ENCODE measurements around the gene FABP3.
"Not testable (repeated sequence)": the region's sequence is repeated elsewhere in the genome, so short reads cannot be mapped to it uniquely, and the experiment has no call there.

The FABP3 gene

GRCh38 chr1:31397360-31398095 lies 24.7 kb upstream of the FABP3 start:
- no peak for DNase-seq

DNA sequence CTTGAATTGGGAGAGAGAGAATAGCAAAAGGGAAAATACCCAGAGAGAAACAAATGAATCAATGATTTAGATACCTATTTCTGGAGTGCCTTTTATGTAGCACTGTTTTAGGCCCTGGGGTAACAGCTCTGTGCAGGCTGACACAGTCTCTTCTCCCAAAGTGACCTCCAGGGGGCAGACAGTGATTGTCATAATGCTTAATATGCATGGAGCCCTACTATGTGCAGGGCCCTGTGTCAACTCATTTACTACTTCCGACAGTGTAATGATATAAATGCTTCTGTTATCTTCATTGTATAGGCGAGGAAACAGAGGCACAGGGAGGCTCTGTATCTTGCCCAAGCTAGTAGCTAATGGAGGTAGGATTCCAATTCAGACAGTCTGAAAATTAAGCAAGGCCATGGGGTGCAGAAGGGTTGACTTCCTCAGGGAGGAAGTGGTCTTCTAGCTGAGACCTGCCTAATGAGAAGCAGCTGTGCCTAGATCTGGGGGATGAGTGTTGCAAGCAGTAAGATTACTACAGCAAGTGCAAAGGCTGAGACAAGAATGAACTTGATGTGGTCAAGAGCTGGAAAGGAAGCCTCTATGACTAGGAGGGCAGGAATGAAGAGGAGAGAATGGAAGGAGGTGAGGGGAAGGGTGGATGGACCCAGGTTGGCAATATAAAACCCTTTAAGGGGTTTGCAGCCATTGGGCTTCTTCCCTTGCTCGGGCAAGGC lies 23.9 kb upstream of the FABP3 start:
- no peak for DNase-seq

GRCh38 chr1:31394584-31395193 lies 21.8 kb upstream of the FABP3 start:
- DNase-seq, result peak; percentile 90

- DNase-seq, result no peak
Observed at GRCh38 chr1:31393463-31393862, 20.6 kb upstream of the FABP3 start.

DNA sequence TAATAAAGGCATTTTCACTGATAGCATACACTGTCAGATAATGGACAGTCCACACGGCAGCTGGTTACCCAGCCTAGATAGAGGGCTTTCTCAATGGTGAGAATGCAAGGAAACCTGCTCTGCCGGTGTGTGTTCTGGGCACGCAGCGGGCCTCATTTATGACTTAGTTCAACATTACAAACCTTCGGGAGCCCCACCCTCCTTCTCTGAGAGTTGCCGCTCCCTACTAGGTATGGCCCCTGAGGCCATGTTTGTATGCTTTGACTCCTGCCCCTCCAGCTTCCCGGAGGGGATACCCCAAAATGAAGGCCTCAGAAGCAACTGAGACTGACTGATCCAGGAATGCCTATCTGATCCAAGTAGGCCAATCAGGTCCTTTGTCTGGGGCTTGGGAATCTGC lies 17.2 kb upstream of the FABP3 start:
- DNase-seq, result no peak

- no peak for DNase-seq
Observed at GRCh38 chr1:31389616-31390015, 16.7 kb upstream of the FABP3 start.

DNA sequence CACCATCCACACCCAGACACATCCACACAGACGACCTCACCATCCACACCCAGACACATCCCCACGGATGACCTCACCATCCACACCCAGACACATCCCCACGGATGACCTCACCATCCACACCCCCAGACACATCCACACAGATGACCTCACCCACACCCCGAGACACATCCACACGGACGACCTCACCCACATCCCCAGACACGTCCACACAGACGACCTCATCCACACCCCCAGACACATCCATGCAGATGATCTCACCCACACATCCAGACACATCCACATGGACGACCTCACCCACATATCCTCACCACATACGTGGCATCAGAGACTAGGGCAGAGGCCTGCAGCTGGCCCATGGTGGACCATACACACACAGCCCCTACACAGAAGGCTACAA lies 14.7 kb upstream of the FABP3 start:
- DNase-seq, result no peak

DNA sequence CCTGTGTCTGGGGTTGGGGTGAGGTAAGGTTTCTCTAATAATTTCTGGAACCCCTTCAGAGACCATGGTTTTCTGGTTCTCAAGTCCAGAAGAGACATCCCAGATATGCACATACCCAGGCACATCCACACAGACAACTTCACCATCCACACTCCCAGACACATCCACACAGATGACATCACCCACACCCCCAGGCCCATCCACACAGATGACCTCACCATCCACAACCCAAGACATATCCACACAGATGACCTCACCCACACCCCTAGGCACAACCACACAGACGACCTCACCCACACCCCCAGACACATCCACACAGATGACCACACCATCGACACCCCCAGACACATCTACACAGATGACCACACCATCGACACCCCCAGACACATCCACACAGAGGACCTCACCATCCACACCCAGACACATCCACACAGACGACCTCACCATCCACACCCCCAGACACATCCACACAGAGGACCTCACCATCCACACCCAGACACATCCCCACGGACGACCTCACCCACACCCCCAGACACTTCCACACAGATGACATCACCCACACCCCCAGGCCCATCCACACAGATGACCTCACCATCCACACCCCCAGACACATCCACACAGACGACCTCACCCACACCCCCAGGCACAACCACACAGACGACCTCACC lies 13.8 kb upstream of the FABP3 start:
- not testable (repeated sequence) for DNase-seq

GRCh38 chr1:31383967-31384366 lies 11.1 kb upstream of the FABP3 start:
- no peak for DNase-seq

DNA sequence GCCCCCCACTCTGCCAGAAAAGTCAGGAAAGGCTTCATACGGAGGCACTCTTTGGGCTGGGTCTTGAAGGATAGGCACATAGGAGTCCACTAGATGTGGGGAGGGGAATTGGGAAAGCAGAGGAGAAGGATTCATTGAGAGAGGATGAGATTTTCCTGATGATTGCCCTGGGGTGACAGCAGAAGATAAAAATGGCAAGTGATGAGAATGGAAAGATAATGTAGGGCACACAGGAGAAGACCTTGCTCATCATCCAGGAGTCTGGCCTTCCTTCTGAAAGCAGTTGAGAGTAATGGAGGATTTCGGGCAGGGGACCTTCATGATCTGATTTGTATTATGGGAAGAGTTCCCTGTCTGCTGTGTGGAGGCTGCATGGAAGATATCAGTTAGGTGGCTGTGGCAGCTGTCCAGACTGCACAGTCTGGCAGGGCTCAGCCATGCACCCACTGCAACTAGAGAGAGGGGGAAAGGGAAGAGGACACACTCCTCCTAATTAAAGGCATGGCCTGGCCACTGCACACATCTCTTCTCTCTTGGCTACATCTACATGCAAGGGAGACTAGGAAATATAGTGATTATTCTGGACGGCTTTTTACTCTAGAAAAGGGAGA lies 9.6 kb upstream of the FABP3 start:
- DNase-seq, result no peak

DNA sequence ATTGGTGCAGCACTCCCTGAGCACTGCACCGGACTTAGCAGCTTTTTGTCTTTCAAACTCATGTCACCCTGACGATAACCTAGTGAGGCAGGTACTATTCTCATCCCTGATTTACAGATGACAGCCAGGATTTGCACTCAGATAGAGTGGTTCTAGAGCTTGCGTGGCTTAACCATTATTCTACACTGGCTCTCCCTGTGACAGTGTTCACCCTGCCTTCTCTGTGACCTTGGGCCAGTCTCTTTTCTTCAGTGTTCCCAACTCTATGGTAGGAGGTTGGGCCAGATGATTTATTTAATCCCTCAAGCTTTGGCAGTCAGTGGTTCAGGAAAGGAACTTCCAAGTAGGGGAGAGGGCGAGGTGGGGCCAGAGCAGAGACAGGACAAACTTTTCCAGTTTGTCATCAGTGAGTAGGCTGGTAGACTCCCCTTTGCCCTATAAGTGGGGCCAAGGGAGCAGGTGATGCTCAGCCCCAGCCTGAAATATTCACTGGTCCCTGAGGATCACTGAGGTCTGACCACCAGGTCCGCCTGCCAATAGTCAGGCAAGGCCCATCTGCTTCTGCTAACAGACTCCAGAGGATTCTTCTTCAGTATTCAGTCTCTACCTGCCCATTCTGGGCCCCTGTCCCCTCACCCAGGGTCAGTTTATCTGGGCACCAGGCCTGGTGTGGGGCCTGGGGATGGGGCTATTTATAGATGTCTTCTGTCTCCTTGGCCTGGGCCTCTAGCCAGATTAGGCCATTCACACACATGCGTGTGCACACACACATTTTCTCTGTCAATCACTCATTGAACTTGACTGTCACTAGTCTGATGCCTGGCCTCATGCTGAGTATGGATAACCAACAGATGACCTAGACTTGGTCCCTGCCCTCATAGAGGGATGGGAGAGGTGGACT lies 8.8 kb upstream of the FABP3 start:
- DNase-seq, result no peak

DNA sequence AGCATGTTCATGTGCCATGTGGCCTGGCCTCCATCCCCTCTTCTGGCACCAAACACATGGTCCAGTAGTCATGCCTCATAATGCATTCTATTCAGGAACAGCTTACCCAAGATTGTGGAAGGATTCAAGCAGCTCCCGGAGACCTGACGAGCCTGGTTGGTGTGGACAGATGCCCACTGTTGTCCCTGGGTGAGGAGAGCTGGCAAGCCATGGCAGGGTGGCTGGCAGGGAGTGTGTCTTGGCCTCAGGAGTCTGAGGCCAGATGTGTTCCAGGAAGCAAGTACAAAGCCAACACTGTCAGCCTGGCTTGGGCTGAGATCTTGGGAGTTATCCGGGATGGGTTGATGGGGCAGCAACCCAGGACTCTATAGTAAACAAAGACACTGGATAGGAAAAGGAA lies 7.3 kb upstream of the FABP3 start:
- no peak for DNase-seq

- no peak for DNase-seq
Observed at GRCh38 chr1:31378001-31378400, 5.1 kb upstream of the FABP3 start.

GRCh38 chr1:31377364-31377863 lies 4.5 kb upstream of the FABP3 start:
- DNase-seq, result no peak

- no peak for DNase-seq
Observed at GRCh38 chr1:31376375-31377134, 3.7 kb upstream of the FABP3 start.

DNA sequence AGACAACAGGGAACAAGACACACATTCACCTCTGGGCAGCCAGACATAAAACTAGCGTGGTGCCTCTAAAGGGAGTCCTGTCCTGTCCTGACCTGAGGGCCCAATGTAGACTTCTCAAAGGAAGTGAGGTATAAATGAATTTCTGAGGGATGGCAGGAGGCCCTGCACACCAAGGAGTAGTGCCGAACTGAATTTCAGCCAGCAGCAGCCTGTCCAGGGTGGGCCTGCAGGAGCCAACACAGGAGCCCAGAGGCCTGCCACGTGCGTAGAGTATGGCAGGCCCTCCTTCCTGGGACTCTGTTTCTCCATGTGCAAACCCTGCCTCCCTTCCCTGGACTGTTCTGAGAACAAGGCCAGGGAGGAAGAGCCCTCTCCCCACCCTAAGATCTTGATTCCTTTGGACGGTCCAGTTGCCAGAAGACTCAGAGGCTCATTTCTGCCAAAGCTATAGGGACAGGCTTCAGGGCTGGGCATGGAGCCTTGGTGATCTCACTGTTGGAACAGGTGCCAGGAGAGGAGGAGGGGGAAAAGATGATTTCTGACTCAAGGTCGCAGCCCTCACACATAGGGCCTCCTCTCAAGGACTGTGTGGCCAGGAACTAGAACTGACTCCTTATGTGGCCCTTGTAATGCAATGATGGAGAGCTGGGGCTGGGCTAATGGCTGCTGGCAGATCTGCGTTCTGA lies 1.8 kb upstream of the FABP3 start:
- no peak for DNase-seq

DNA sequence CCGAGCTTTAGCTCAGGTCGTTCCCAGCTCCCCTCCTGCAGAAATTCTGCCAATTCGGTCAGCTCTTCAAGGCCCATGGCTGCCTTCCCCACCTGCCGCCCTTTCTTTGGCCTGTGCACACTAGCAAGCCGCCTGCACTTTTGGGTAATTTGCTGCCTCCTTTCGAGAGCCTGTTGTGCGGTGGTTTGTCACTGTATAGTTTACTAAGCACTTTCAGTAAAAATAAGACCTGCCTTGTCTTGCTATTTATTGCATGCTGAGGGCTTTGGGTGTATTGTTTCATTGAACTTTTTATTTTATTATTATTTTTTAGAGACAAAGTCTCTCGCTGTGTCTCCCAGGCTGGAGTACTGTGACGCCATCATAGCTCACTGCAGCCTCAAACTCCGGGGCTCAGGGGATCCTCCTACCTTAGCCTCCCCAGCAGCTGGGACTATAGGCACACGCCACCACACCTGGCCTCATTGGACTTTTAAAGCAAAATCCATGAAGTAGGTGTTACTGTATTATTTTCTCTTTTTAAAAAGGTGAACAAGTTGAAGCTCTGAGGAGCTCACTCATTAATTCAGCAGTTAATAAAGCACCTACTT lies 1.1 kb upstream of the FABP3 start:
- DNase-seq, result no peak

DNA sequence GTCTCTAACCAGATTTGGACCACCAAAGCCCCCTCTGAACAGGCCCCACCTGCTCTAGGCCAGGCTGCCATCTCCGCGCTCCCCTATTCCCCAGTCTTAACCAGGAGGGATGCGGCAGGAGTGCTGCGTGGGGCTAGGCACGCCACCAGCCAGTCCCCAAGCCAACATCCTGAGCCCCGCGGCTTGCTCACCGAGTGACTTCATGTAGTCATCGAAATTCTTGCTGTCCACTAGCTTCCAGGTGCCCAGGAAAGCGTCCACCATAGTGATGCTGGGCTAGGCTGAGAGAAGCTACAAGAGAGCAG lies 173 bp downstream of the FABP3 start:
- no peak for DNase-seq

DNA sequence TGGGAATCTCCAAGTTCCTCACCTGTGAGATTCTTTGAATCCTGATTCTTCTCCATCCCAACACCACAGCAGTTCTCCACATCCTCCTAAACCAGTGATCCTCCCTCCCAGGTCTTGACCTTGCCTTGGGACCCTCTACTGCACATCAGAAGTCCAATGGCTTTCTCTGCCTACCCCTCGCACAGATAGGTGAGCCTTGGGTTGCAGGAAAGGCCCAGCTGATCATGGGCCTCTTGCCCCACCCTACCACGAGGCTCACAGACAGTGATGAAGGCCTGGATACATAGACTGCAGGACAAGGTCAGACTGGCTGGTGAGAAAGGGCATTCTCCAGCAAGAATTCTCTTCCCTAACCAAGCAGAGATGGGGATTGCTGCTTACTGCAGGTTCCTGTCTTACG lies 825 bp downstream of the FABP3 start:
- DNase-seq, result no peak
